Panc1 (cell line): ENCODE data around the gene RNPS1. TPM values are rescaled to one million over a fixed set of nuclear protein-coding genes. Genes with fewer than 3 reads are reported as not detected.

Source experiments
- ATAC-seq: fragments of 200-7000 bp; cut with Tn5 transposase; 2 replicates; pipeline ENCODE4 v1.9.1; 2020; ENCODE audit warnings: mild to moderate bottlenecking, moderate library complexity
- BruUV-seq: library from RNA; stranded (reverse); fragments of 400-500 nt; replicated peaks from 2 replicates; lab custom pipeline; 2021; lab: Mats Ljungman, UMichigan
- CTCF ChIA-PET: fragments of 300-600 bp; sonication (Branson Sonifier 250); formaldehyde crosslinking; loops from one replicate; lab custom pipeline; 2022; ENCODE audit warnings: antibody characterized with exemption; lab: Charles Lee
- POLR2A ChIA-PET: fragments of 300-600 bp; sonication (Branson Sonifier 250); formaldehyde crosslinking; loops from one replicate; lab custom pipeline; 2022; ENCODE audit warnings: antibody characterized with exemption; lab: Charles Lee
- DNase-seq: peaks from one replicate; pipeline ENCODE4 v3.0.0-alpha.2; 2010; ENCODE audit warnings: low read depth, low spot score
- H3K27ac ChIP-seq: 2 replicates; pipeline ENCODE4 v1.5.1; 2011; ENCODE audit warnings: mild to moderate bottlenecking, low read length, inconsistent platforms
- H3K27me3 ChIP-seq: fragments of 200-500 bp; sonication (Bioruptor generic); 2 replicates; pipeline ENCODE4 v1.6.0; 2014; ENCODE audit warnings: low read length, inconsistent platforms; ENCODE audit not compliant: control insufficient read depth, insufficient read depth
- H3K36me3 ChIP-seq: fragments of 200-500 bp; sonication (Bioruptor generic); 2 replicates; pipeline ENCODE4 v1.5.1; 2014; ENCODE audit warnings: inconsistent platforms, mild to moderate bottlenecking, low read length, moderate library complexity; ENCODE audit not compliant: control insufficient read depth, insufficient read depth
- H3K4me1 ChIP-seq: 2 replicates; pipeline ENCODE4 v1.5.1; 2011; ENCODE audit warnings: inconsistent platforms, mild to moderate bottlenecking, low read length, moderate library complexity; ENCODE audit not compliant: control insufficient read depth, insufficient read depth
- H3K4me3 ChIP-seq, 2 experiments: 2 replicates each; pipeline ENCODE4 v1.5.1; 2011 to 2012; ENCODE audit warnings: low read depth in 2 of 2, low read length in 2 of 2, mild to moderate bottlenecking in 2 of 2, inconsistent platforms in 1 of 2, moderate library complexity in 1 of 2
- H3K9me3 ChIP-seq: fragments of 200-500 bp; sonication (Bioruptor generic); 2 replicates; pipeline ENCODE4 v1.5.1; 2014; ENCODE audit warnings: low read depth, mild to moderate bottlenecking, inconsistent platforms, low read length, moderate library complexity; ENCODE audit not compliant: control insufficient read depth, insufficient read depth
- POLR2AphosphoS5 ChIP-seq: IDR thresholded peaks from 2 replicates; pipeline ENCODE4 v1.6.1; 2012; ENCODE audit warnings: mild to moderate bottlenecking, low read depth, low read length, moderate library complexity
- REST ChIP-seq, 2 experiments: IDR thresholded peaks; 2 replicates each; pipeline ENCODE4 v1.6.1; 2011 to 2012; ENCODE audit warnings: low read depth in 2 of 2, control low read depth in 1 of 2, low read length in 1 of 2, mild to moderate bottlenecking in 1 of 2, moderate library complexity in 1 of 2; ENCODE audit not compliant: insufficient read depth in 1 of 2
- SIN3A ChIP-seq: IDR thresholded peaks from 2 replicates; pipeline ENCODE4 v1.6.1; 2012; ENCODE audit warnings: low read depth, mild to moderate bottlenecking, low read length, moderate library complexity, borderline replicate concordance; ENCODE audit not compliant: insufficient read depth
- TCF7L2 ChIP-seq: IDR thresholded peaks from 2 replicates; pipeline ENCODE4 v1.6.1; 2011; ENCODE audit warnings: mild to moderate bottlenecking, low read depth, low read length, inconsistent platforms
- in situ Hi-C: cut with HindIII; loops from 2 replicates; pipeline ENCODE4 v1.10.0; 2016; ENCODE audit warnings: low sequenced_read_pairs, low pct_unique_long_range_greater_than_20kb
- intact Hi-C: fragments of 100-400 bp; cut with micrococcal nuclease; formaldehyde crosslinking; loops from one replicate; pipeline ENCODE4 v1.10.0; 2022; ENCODE audit not compliant: unreplicated experiment
- total RNA-seq: library from RNA; stranded (reverse); gene quantifications from one replicate; pipeline ENCODE4 v1.2.1, GENCODE V29; 2021; ENCODE audit not compliant: unreplicated experiment
- TF ChIP-seq, protein P1 (sequence below): fragments of 450-650 bp; IDR thresholded peaks from 2 replicates; pipeline ENCODE4 v1.5.1; 2017; ENCODE audit warnings: mild to moderate bottlenecking

RNPS1 gene
- total RNA-seq, 1 experiment from 2014 or later: 249 TPM

- DNase-seq (no peak), ATAC-seq (no peak)
- ChIA-PET POLR2A (no interaction called here), CTCF (interaction anchor here (0.6 kb wide), 1 partner anchor 15 kb away, joined by 3 read pairs; no protein-coding TSS in a partner anchor)
- TF ChIP-seq TCF7L2 (no peak), SIN3A (no peak), REST (IDR thresholded peaks at IDR 0.05; ENCODE audit: insufficient read depth in 1 of 2, low read depth in 2 of 2, low read length in 1 of 2) (no peak), POLR2AphosphoS5 (no peak)
- TF ChIP-seq, protein P1, sequence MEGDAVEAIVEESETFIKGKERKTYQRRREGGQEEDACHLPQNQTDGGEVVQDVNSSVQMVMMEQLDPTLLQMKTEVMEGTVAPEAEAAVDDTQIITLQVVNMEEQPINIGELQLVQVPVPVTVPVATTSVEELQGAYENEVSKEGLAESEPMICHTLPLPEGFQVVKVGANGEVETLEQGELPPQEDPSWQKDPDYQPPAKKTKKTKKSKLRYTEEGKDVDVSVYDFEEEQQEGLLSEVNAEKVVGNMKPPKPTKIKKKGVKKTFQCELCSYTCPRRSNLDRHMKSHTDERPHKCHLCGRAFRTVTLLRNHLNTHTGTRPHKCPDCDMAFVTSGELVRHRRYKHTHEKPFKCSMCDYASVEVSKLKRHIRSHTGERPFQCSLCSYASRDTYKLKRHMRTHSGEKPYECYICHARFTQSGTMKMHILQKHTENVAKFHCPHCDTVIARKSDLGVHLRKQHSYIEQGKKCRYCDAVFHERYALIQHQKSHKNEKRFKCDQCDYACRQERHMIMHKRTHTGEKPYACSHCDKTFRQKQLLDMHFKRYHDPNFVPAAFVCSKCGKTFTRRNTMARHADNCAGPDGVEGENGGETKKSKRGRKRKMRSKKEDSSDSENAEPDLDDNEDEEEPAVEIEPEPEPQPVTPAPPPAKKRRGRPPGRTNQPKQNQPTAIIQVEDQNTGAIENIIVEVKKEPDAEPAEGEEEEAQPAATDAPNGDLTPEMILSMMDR: no peak
- no peaks in the 10 kb centered on the region; the same call in 1 of the 2 replicates for H3K36me3 ChIP-seq
- intact Hi-C loops (no loop called here), in situ Hi-C loops (no loop called here)
- H3K27me3 ChIP-seq: no peaks in the 10 kb centered on the region
- H3K4me3 ChIP-seq: no peak overlapping the region
- peaks cover 8% of the 10 kb centered on the region for H3K4me1 ChIP-seq
- BruUV-seq: no TSS peak
- no peaks in the 10 kb centered on the region for H3K9me3 ChIP-seq
- no peak overlapping the region for H3K27ac ChIP-seq
Observed at GRCh38 chr16:2237102-2237482, 30.8 kb downstream of the RNPS1 start.

GRCh38 chr16:2236337-2237101 lies 31.4 kb downstream of the RNPS1 start, which contains the start of gene DNASE1L2:
Gene DNASE1L2 (plus strand): TSS chr16:2236444. CDS start chr16:2236817, 373 bp downstream.
- H3K4me3 ChIP-seq: no peak within 1 kb of the TSS
- no peaks in the 10 kb centered on the region for H3K27me3 ChIP-seq
- in situ Hi-C loops: no loop called here
- 0 out of 2 replicates have a peak, but pooled peaks have one; percentile 43 for TF ChIP-seq SIN3A
- TF ChIP-seq, protein P1: no peak
- TF ChIP-seq REST (IDR thresholded peaks at IDR 0.05; ENCODE audit: insufficient read depth in 1 of 2, low read depth in 2 of 2, low read length in 1 of 2): no peak
- no peak for TF ChIP-seq POLR2AphosphoS5
- TF ChIP-seq TCF7L2: no peak
- BruUV-seq: no TSS peak
- no peaks in the 10 kb centered on the region for H3K9me3 ChIP-seq
- POLR2A ChIA-PET: no interaction called here
- no peaks in the 10 kb centered on the region; the same call in 1 of the 2 replicates for H3K36me3 ChIP-seq
- CTCF ChIA-PET: no interaction called here
- ATAC-seq (peak; percentile 62), DNase-seq (no peak)
- intact Hi-C loops: no loop called here
- H3K27ac ChIP-seq: no peak within 1 kb of the TSS
- H3K4me1 ChIP-seq: peaks cover 8% of the 10 kb centered on the region
